HepG2 (cell line): ENCODE data around the gene NTPCR. TPM values are rescaled to one million over a fixed set of nuclear protein-coding genes. Genes with fewer than 3 reads are reported as not detected.
A peak's percentile ranks its signal among the peaks of the same experiment; 100 is the strongest.

Experiments used
- ATRX ChIP-seq: sonication (generic); formaldehyde crosslinking; IDR thresholded peaks from 2 replicates; pipeline ENCODE4 v1.4.0; 2020; ENCODE audit warnings: missing genetic modification reagents, borderline replicate concordance
- GABPB1 ChIP-seq: IDR thresholded peaks from 2 replicates; pipeline ENCODE4 v1.6.1; 2016; ENCODE audit warnings: mild to moderate bottlenecking, missing genetic modification reagents, moderate library complexity, missing compliant biosample characterization
- HDAC2 ChIP-seq: sonication (generic); formaldehyde crosslinking; IDR thresholded peaks from 2 replicates; pipeline ENCODE4 v1.4.0; 2020; ENCODE audit warnings: missing genetic modification reagents
- KAT8 ChIP-seq: IDR thresholded peaks from 2 replicates; pipeline ENCODE4 v1.6.1; 2016; ENCODE audit warnings: missing genetic modification reagents, missing compliant biosample characterization
- MAF1 ChIP-seq: sonication (generic); formaldehyde crosslinking; IDR thresholded peaks from 2 replicates; pipeline ENCODE4 v1.5.0; 2020; ENCODE audit warnings: missing genetic modification reagents, borderline replicate concordance
- NBN ChIP-seq: fragments of 450-650 bp; conservative IDR thresholded peaks from 2 replicates; pipeline ENCODE4 v1.6.1; 2017
- NFYB ChIP-seq: sonication (generic); formaldehyde crosslinking; IDR thresholded peaks from 2 replicates; pipeline ENCODE4 v1.4.0; 2020; ENCODE audit warnings: missing genetic modification reagents
- NR2C2 ChIP-seq: sonication (generic); formaldehyde crosslinking; IDR thresholded peaks from 2 replicates; pipeline ENCODE4 v1.4.0; 2020; ENCODE audit warnings: missing genetic modification reagents, mild to moderate bottlenecking, moderate library complexity, borderline replicate concordance
- REPIN1 ChIP-seq: sonication (generic); formaldehyde crosslinking; IDR thresholded peaks from 2 replicates; pipeline ENCODE4 v1.8.0; 2022; ENCODE audit warnings: missing genetic modification reagents, low read depth, mild to moderate bottlenecking, borderline replicate concordance
- SP140L ChIP-seq: sonication (generic); formaldehyde crosslinking; IDR thresholded peaks from 2 replicates; pipeline ENCODE4 v1.4.0; 2020; ENCODE audit warnings: missing genetic modification reagents, borderline replicate concordance
- SRY ChIP-seq: sonication (generic); formaldehyde crosslinking; IDR thresholded peaks from 2 replicates; pipeline ENCODE4 v1.8.0; 2022; ENCODE audit warnings: mild to moderate bottlenecking, missing genetic modification reagents
- TEAD3 ChIP-seq: optimal IDR thresholded peaks from 2 replicates; pipeline ENCODE3; 2016; ENCODE audit warnings: borderline replicate concordance
- TP53 ChIP-seq: sonication (generic); formaldehyde crosslinking; conservative IDR thresholded peaks from 2 replicates; pipeline ENCODE4 v1.4.0; 2020; ENCODE audit warnings: missing genetic modification reagents
- USF2 ChIP-seq, 2 experiments: sonication (generic) in 1 of 2; formaldehyde crosslinking in 1 of 2; IDR thresholded peaks; 2 replicates each; pipeline versions ENCODE4 v1.5.1 to v1.6.1; 2011 to 2020; ENCODE audit warnings: borderline replicate concordance in 1 of 2, low read depth in 1 of 2, low read length in 1 of 2, mild to moderate bottlenecking in 1 of 2, missing genetic modification reagents in 1 of 2, moderate library complexity in 1 of 2
- ZBTB42 ChIP-seq: sonication (generic); formaldehyde crosslinking; IDR thresholded peaks from 2 replicates; pipeline ENCODE4 v1.5.0; 2020; ENCODE audit warnings: mild to moderate bottlenecking, missing genetic modification reagents
- ZNF256 ChIP-seq: sonication (generic); formaldehyde crosslinking; conservative IDR thresholded peaks from 2 replicates; pipeline ENCODE4 v1.4.0; 2020; ENCODE audit warnings: missing genetic modification reagents
- ZNF3 ChIP-seq: IDR thresholded peaks from 2 replicates; pipeline ENCODE4 v1.7.0; 2017; ENCODE audit warnings: inconsistent platforms
- ZNF446 ChIP-seq: sonication (generic); formaldehyde crosslinking; IDR thresholded peaks from 2 replicates; pipeline ENCODE4 v1.5.0; 2020; ENCODE audit warnings: mild to moderate bottlenecking, missing genetic modification reagents
- ZNF580 ChIP-seq: IDR thresholded peaks from 2 replicates; pipeline ENCODE4 v1.6.1; 2016; ENCODE audit warnings: low read depth, borderline replicate concordance
- ZNF792 ChIP-seq: IDR thresholded peaks from 2 replicates; pipeline ENCODE4 v1.6.1; 2016
- polyA plus RNA-seq, 8 experiments: library from polyadenylated mRNA; depleted of rRNA in 3 of 8; stranded (reverse) in 7 of 8; unstranded in 1 of 8; fragments of >200 nt; fragmentation: Illumina TruSeq in 4 of 8; extraction: Trizol in 4 of 8; gene quantifications; 2 replicates each; pipeline versions ENCODE4 v1.2.1 to v1.2.3, GENCODE V29; 2011 to 2016; ENCODE audit warnings: low read depth in 4 of 8, missing spikeins in 1 of 8, mixed read lengths in 1 of 8; ENCODE audit not compliant: insufficient read depth in 1 of 8
- total RNA-seq, 5 experiments: library from RNA; depleted of rRNA; stranded (reverse); fragments of >200 nt; fragmentation: Illumina TruSeq; extraction: Trizol; gene quantifications; 2 replicates each; pipeline ENCODE4 v1.2.3, GENCODE V29; 2016; ENCODE audit warnings: low read depth in 1 of 5
- TF ChIP-seq, protein P1 (sequence below): sonication (generic); formaldehyde crosslinking; IDR thresholded peaks from 2 replicates; pipeline ENCODE4 v1.5.0; 2020; ENCODE audit warnings: missing genetic modification reagents, mild to moderate bottlenecking, borderline replicate concordance
- TF ChIP-seq, protein P2 (sequence below): sonication (generic); formaldehyde crosslinking; IDR thresholded peaks from 2 replicates; pipeline ENCODE4 v1.9.0; 2022; ENCODE audit warnings: low read depth, missing genetic modification reagents
- TF ChIP-seq, protein P3 (sequence below): sonication (generic); formaldehyde crosslinking; IDR thresholded peaks from 2 replicates; pipeline ENCODE4 v1.5.0; 2020; ENCODE audit warnings: mild to moderate bottlenecking, missing genetic modification reagents

The NTPCR gene
- total and polyA plus RNA-seq, 2 of the 13 experiments (the other 11 are each of a cell fraction or from before 2014, with no cell fraction given) = 11.7 to 47.0 TPM

DNA sequence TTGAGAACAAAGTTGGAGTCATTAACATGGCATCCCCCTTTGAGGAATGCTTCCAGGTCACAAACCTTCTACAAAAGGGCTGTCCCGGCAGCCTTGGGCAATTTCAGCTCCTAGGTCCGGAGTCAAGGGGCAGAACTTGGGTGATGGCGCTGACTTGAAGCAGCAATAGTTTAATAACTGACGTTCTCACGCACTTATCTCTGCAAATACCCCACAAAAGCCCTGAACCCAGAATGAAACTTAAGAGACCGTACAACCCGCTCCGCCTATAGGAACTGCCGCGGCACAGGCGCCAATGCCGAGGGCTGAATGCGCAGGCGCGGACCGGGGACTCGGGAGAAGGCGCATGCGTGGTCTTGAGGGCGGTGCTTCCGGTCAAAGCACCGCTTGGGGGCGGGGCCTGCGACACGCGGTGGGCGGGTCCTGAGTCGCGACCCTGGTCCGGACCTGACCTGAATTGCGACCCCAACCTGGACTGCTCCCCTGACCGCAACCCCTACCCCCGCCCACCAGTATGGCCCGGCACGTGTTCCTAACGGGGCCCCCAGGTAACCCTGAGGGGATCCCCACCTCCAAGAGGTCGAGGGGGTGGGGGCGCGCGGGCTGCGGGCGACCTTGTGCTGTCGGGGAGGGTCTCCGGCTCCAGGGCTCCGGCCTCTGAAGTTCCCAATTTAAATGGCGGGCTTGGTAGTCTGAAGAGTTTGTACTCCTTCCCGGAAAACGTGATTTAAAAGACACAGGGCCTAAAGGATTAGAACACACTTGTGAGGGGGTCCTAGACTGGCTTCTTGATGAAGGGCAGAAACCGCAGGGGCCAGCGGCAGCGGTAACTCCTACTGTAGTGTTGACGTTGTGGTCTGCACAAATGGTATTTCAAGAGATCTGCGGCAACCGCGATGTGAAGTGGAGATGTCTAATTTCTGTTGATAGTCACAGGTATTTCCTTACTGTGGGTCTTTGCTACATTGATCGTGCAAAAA is at the start of gene NTPCR (continued):
- peak; percentile 97 for TF ChIP-seq NR2C2 (CRISPR knock-in tag)
- peak; percentile 18; the same call in 1 of the 2 replicates for TF ChIP-seq ZNF792 (CRISPR knock-in tag)
- no peak for TF ChIP-seq MAF1
- peak; percentile 94 for TF ChIP-seq GABPB1 (CRISPR knock-in tag)
- TF ChIP-seq TP53 (CRISPR knock-in tag) = no peak
- TF ChIP-seq, protein P1, sequence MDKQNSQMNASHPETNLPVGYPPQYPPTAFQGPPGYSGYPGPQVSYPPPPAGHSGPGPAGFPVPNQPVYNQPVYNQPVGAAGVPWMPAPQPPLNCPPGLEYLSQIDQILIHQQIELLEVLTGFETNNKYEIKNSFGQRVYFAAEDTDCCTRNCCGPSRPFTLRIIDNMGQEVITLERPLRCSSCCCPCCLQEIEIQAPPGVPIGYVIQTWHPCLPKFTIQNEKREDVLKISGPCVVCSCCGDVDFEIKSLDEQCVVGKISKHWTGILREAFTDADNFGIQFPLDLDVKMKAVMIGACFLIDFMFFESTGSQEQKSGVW (CRISPR knock-in tag) = no peak
- TF ChIP-seq, protein P2, sequence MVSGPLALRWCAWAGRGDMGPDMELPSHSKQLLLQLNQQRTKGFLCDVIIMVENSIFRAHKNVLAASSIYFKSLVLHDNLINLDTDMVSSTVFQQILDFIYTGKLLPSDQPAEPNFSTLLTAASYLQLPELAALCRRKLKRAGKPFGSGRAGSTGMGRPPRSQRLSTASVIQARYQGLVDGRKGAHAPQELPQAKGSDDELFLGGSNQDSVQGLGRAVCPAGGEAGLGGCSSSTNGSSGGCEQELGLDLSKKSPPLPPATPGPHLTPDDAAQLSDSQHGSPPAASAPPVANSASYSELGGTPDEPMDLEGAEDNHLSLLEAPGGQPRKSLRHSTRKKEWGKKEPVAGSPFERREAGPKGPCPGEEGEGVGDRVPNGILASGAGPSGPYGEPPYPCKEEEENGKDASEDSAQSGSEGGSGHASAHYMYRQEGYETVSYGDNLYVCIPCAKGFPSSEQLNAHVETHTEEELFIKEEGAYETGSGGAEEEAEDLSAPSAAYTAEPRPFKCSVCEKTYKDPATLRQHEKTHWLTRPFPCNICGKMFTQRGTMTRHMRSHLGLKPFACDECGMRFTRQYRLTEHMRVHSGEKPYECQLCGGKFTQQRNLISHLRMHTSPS (CRISPR knock-in tag) = no peak
- TF ChIP-seq, protein P3, sequence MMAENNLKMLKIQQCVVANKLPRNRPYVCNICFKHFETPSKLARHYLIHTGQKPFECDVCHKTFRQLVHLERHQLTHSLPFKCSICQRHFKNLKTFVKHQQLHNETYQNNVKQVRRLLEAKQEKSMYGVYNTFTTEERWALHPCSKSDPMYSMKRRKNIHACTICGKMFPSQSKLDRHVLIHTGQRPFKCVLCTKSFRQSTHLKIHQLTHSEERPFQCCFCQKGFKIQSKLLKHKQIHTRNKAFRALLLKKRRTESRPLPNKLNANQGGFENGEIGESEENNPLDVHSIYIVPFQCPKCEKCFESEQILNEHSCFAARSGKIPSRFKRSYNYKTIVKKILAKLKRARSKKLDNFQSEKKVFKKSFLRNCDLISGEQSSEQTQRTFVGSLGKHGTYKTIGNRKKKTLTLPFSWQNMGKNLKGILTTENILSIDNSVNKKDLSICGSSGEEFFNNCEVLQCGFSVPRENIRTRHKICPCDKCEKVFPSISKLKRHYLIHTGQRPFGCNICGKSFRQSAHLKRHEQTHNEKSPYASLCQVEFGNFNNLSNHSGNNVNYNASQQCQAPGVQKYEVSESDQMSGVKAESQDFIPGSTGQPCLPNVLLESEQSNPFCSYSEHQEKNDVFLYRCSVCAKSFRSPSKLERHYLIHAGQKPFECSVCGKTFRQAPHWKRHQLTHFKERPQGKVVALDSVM (CRISPR knock-in tag) = no peak
- TF ChIP-seq SRY (CRISPR knock-in tag) = 0 out of 2 replicates have a peak, but pooled peaks have one; percentile 20
- TF ChIP-seq TEAD3 (CRISPR knock-in tag) = no peak
- TF ChIP-seq ZNF256 (CRISPR knock-in tag) = no peak
- TF ChIP-seq KAT8 (CRISPR knock-in tag) = peak; percentile 78
- peak; percentile 45; the same call in 1 of the 2 replicates for TF ChIP-seq NFYB (CRISPR knock-in tag)
- TF ChIP-seq ZNF580 = 0 out of 2 replicates have a peak, but pooled peaks have one; percentile 23
- peak; percentile 60 for TF ChIP-seq ZNF446 (CRISPR knock-in tag)
- no peak for TF ChIP-seq ZNF3 (CRISPR knock-in tag)
- no peak for TF ChIP-seq USF2 (IDR thresholded peaks at IDR 0.05; ENCODE audit: low read depth, low read length)
- TF ChIP-seq USF2 (CRISPR knock-in tag; IDR thresholded peaks at IDR 0.05; ENCODE audit: borderline replicate concordance) = no peak
- no peak for TF ChIP-seq SP140L (CRISPR knock-in tag)
- no peak for TF ChIP-seq NBN
- TF ChIP-seq ATRX (CRISPR knock-in tag) = no peak
- no peak for TF ChIP-seq ZBTB42
- TF ChIP-seq REPIN1 (CRISPR knock-in tag) = no peak
- no peak for TF ChIP-seq HDAC2
